ENCODE data around the gene FMN1. TPM values are rescaled to one million over a fixed set of nuclear protein-coding genes. Genes with fewer than 3 reads are reported as not detected.

The FMN1 gene
- total RNA-seq, 1 experiment from 2014 or later = 3.9 TPM

GRCh38 chr15:32886459-32886858 is 308.1 kb downstream of the FMN1 start:
- no peaks in the 10 kb centered on the region for H3K9me3 ChIP-seq (ENCODE audit: control insufficient read depth, insufficient read depth, low read depth, low read length)
- ChIA-PET CTCF (no interaction called here), POLR2A (no interaction called here)
- DNase-seq (ENCODE audit: low read depth, low spot score) (no peak), ATAC-seq (no peak)
- no TSS peak for BruUV-seq (replicated peaks)
- no peaks in the 10 kb centered on the region for H3K36me3 ChIP-seq (ENCODE audit: control insufficient read depth, insufficient read depth, low read length)
- H3K4me1 ChIP-seq (ENCODE audit: control insufficient read depth, insufficient read depth, low read length) = no peaks in the 10 kb centered on the region
- H3K4me3 ChIP-seq (ENCODE audit: low read depth in 2 of 2, low read length in 2 of 2) = no peak overlapping the region
- H3K27ac ChIP-seq (ENCODE audit: low read length) = no peak overlapping the region
- no peaks in the 10 kb centered on the region for H3K27me3 ChIP-seq (ENCODE audit: control insufficient read depth, insufficient read depth, low read length)
- intact Hi-C loops (cut with micrococcal nuclease; ENCODE audit: unreplicated experiment) (no loop called here), in situ Hi-C loops (cut with HindIII; ENCODE audit: low pct_unique_long_range_greater_than_20kb, low sequenced_read_pairs) (no loop called here)
- no peak for TF ChIP-seq REST (IDR thresholded peaks at IDR 0.05; ENCODE audit: insufficient read depth in 1 of 2, low read depth in 2 of 2, low read length in 1 of 2)

GRCh38 chr15:32885713-32886112 is 308.8 kb downstream of the FMN1 start:
- intact Hi-C loops (cut with micrococcal nuclease; ENCODE audit: unreplicated experiment) (no loop called here), in situ Hi-C loops (cut with HindIII; ENCODE audit: low pct_unique_long_range_greater_than_20kb, low sequenced_read_pairs) (no loop called here)
- Histone ChIP-seq H3K27ac (ENCODE audit: low read length) (no peak overlapping the region), H3K4me3 (ENCODE audit: low read depth in 2 of 2, low read length in 2 of 2) (no peak overlapping the region), H3K36me3 (ENCODE audit: control insufficient read depth, insufficient read depth, low read length) (no peaks in the 10 kb centered on the region), H3K9me3 (ENCODE audit: control insufficient read depth, insufficient read depth, low read depth, low read length) (no peaks in the 10 kb centered on the region), H3K4me1 (ENCODE audit: control insufficient read depth, insufficient read depth, low read length) (no peaks in the 10 kb centered on the region), H3K27me3 (ENCODE audit: control insufficient read depth, insufficient read depth, low read length) (no peaks in the 10 kb centered on the region)
- BruUV-seq (replicated peaks) = no TSS peak
- ATAC-seq (no peak), DNase-seq (ENCODE audit: low read depth, low spot score) (no peak)
- TF ChIP-seq REST (IDR thresholded peaks at IDR 0.05; ENCODE audit: insufficient read depth in 1 of 2, low read depth in 2 of 2, low read length in 1 of 2) (no peak), SIN3A (IDR thresholded peaks at IDR 0.05; ENCODE audit: borderline replicate concordance, insufficient read depth, low read depth, low read length) (no peak), CTCF (IDR thresholded peaks at IDR 0.05) (no peak), TCF7L2 (IDR thresholded peaks at IDR 0.05; ENCODE audit: low read depth, low read length) (no peak), POLR2AphosphoS5 (IDR thresholded peaks at IDR 0.05; ENCODE audit: low read depth, low read length) (no peak)
- POLR2A ChIA-PET = no interaction called here
- CTCF ChIA-PET = interaction anchor here (0.6 kb wide), 1 partner anchor 277 kb away, joined by 4 read pairs; no protein-coding TSS in a partner anchor
